Liver (tissue), 3 donors: ENCODE data around the gene PITX2.

Experiments used
- EGR1 ChIP-seq, 2 donors: IDR thresholded peaks; 2 replicates each; pipeline ENCODE4 v1.6.1; 2016 to 2018; ENCODE audit warnings: antibody characterized with exemption in 2 of 2, low read depth in 2 of 2
- GABPA ChIP-seq, 2 donors: IDR thresholded peaks in 1 of 2; conservative IDR thresholded peaks in 1 of 2; 2 replicates each; pipeline ENCODE4 v1.6.1; 2016; ENCODE audit warnings: antibody characterized with exemption in 2 of 2, mild to moderate bottlenecking in 1 of 2, moderate library complexity in 1 of 2
- RAD21 ChIP-seq, 2 donors: IDR thresholded peaks; 2 replicates each; pipeline ENCODE4 v1.6.1; 2016; ENCODE audit warnings: antibody characterized with exemption in 2 of 2, mild to moderate bottlenecking in 2 of 2
- RXRA ChIP-seq, 2 donors: IDR thresholded peaks; 2 replicates each; pipeline ENCODE4 v1.6.1; 2017 to 2018; ENCODE audit warnings: antibody characterized with exemption in 2 of 2, mild to moderate bottlenecking in 1 of 2
- TAF1 ChIP-seq: conservative IDR thresholded peaks from 2 replicates; pipeline ENCODE4 v1.6.1; 2016; ENCODE audit warnings: antibody characterized with exemption, mild to moderate bottlenecking
- YY1 ChIP-seq: IDR thresholded peaks from 2 replicates; pipeline ENCODE4 v1.6.1; 2016; ENCODE audit warnings: antibody characterized with exemption, mild to moderate bottlenecking
- TF ChIP-seq, protein P1 (sequence below): IDR thresholded peaks from 2 replicates; pipeline ENCODE4 v1.6.1; 2016; ENCODE audit warnings: antibody characterized with exemption
- TF ChIP-seq, protein P2 (sequence below): fragments of 150-350 bp; IDR thresholded peaks from 2 replicates; pipeline ENCODE4 v1.5.1; 2017; ENCODE audit warnings: improper control_type of control experiment, low read depth, low read length; ENCODE audit not compliant: missing input control
- TF ChIP-seq, protein P3 (sequence below): IDR thresholded peaks from 2 replicates; pipeline ENCODE4 v1.6.1; 2016; ENCODE audit warnings: antibody characterized with exemption, mild to moderate bottlenecking
- TF ChIP-seq, protein P4 (sequence below): IDR thresholded peaks from 2 replicates; pipeline ENCODE4 v1.6.1; 2016; ENCODE audit warnings: antibody characterized with exemption
- donor health status: healthy.
- donor health status: healthy.

DNA sequence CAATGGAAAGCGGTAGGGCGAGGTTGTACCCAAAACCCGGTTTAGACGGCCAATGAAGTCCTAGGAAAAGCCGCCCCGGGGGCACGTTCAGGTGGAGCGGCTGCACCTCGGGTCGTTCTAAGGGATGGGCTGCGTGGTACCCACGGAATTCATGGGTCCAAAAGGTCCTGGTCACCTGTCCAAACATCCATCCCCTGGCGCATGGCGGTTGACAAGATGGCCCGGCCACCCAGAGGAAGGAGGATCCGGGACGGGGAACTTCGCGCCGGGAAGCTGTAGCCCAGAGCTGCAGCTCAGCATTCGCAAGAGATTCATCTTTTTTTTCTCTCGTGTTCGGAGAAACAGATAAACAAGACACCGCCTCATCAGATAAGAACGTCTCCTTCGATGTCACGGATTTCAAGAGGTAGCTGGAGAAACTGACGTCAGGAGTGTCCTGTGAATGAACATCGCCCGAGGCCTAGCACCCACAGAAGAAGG lies 10.9 kb downstream of the PITX2 start:
- TF ChIP-seq, protein P1, sequence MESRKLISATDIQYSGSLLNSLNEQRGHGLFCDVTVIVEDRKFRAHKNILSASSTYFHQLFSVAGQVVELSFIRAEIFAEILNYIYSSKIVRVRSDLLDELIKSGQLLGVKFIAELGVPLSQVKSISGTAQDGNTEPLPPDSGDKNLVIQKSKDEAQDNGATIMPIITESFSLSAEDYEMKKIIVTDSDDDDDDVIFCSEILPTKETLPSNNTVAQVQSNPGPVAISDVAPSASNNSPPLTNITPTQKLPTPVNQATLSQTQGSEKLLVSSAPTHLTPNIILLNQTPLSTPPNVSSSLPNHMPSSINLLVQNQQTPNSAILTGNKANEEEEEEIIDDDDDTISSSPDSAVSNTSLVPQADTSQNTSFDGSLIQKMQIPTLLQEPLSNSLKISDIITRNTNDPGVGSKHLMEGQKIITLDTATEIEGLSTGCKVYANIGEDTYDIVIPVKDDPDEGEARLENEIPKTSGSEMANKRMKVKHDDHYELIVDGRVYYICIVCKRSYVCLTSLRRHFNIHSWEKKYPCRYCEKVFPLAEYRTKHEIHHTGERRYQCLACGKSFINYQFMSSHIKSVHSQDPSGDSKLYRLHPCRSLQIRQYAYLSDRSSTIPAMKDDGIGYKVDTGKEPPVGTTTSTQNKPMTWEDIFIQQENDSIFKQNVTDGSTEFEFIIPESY: no peak
- TF ChIP-seq RAD21 (IDR thresholded peaks at IDR 0.05) (no peak), RXRA (IDR thresholded peaks at IDR 0.05) (no peak), TAF1 (no peak), EGR1 (IDR thresholded peaks at IDR 0.05; ENCODE audit: low read depth in 2 of 2) (no peak), YY1 (no peak), GABPA (IDR thresholded peaks at IDR 0.05 in 1 of 2, conservative IDR thresholded peaks at IDR 0.05 in 1 of 2) (no peak)
- TF ChIP-seq, protein P2, sequence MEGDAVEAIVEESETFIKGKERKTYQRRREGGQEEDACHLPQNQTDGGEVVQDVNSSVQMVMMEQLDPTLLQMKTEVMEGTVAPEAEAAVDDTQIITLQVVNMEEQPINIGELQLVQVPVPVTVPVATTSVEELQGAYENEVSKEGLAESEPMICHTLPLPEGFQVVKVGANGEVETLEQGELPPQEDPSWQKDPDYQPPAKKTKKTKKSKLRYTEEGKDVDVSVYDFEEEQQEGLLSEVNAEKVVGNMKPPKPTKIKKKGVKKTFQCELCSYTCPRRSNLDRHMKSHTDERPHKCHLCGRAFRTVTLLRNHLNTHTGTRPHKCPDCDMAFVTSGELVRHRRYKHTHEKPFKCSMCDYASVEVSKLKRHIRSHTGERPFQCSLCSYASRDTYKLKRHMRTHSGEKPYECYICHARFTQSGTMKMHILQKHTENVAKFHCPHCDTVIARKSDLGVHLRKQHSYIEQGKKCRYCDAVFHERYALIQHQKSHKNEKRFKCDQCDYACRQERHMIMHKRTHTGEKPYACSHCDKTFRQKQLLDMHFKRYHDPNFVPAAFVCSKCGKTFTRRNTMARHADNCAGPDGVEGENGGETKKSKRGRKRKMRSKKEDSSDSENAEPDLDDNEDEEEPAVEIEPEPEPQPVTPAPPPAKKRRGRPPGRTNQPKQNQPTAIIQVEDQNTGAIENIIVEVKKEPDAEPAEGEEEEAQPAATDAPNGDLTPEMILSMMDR: no peak
- TF ChIP-seq, protein P3, sequence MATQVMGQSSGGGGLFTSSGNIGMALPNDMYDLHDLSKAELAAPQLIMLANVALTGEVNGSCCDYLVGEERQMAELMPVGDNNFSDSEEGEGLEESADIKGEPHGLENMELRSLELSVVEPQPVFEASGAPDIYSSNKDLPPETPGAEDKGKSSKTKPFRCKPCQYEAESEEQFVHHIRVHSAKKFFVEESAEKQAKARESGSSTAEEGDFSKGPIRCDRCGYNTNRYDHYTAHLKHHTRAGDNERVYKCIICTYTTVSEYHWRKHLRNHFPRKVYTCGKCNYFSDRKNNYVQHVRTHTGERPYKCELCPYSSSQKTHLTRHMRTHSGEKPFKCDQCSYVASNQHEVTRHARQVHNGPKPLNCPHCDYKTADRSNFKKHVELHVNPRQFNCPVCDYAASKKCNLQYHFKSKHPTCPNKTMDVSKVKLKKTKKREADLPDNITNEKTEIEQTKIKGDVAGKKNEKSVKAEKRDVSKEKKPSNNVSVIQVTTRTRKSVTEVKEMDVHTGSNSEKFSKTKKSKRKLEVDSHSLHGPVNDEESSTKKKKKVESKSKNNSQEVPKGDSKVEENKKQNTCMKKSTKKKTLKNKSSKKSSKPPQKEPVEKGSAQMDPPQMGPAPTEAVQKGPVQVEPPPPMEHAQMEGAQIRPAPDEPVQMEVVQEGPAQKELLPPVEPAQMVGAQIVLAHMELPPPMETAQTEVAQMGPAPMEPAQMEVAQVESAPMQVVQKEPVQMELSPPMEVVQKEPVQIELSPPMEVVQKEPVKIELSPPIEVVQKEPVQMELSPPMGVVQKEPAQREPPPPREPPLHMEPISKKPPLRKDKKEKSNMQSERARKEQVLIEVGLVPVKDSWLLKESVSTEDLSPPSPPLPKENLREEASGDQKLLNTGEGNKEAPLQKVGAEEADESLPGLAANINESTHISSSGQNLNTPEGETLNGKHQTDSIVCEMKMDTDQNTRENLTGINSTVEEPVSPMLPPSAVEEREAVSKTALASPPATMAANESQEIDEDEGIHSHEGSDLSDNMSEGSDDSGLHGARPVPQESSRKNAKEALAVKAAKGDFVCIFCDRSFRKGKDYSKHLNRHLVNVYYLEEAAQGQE: no peak
- TF ChIP-seq, protein P4, sequence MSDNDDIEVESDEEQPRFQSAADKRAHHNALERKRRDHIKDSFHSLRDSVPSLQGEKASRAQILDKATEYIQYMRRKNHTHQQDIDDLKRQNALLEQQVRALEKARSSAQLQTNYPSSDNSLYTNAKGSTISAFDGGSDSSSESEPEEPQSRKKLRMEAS: no peak
